Mucosa of rectum (tissue), 2 donors: ENCODE measurements around the gene ETS2.

ENCODE experiments used
- H3K27ac ChIP-seq, 2 donors: one replicate each; pipeline ENCODE4 v1.7.0; 2013; ENCODE audit warnings: inconsistent platforms in 2 of 2, low read depth in 2 of 2, low read length in 2 of 2
- H3K27me3 ChIP-seq, 2 donors: one replicate each; pipeline ENCODE4 v1.7.0; 2013; ENCODE audit warnings: low read length in 2 of 2; ENCODE audit not compliant: control insufficient read depth in 2 of 2, insufficient read depth in 2 of 2
- H3K36me3 ChIP-seq, 2 donors: one replicate each; pipeline ENCODE4 v1.7.0; 2013; ENCODE audit warnings: low read length in 2 of 2; ENCODE audit not compliant: control insufficient read depth in 2 of 2, insufficient read depth in 2 of 2
- H3K4me1 ChIP-seq, 2 donors: one replicate each; pipeline ENCODE4 v1.7.0; 2013; ENCODE audit warnings: low read length in 2 of 2, mild to moderate bottlenecking in 1 of 2; ENCODE audit not compliant: control insufficient read depth in 2 of 2, insufficient read depth in 2 of 2
- H3K4me3 ChIP-seq, 2 donors: one replicate each; pipeline ENCODE4 v1.7.0; 2013; ENCODE audit warnings: low read length in 2 of 2
- H3K9ac ChIP-seq, 2 donors: one replicate each; pipeline ENCODE4 v1.7.0; 2013; ENCODE audit warnings: low read length in 2 of 2, low read depth in 1 of 2, mild to moderate bottlenecking in 1 of 2
- H3K9me3 ChIP-seq, 2 donors: one replicate each; pipeline ENCODE4 v1.7.0; 2013; ENCODE audit warnings: low read length in 2 of 2; ENCODE audit not compliant: control insufficient read depth in 2 of 2
- donor health status: healthy.
- donor health status: Normal muscosa, but diverticular disease.

ETS2 gene

GRCh38 chr21:38805328-38806152, at the start of gene ETS2:
TSS of gene ETS2 (plus strand) at chr21:38805929. CDS start at chr21:38810035, 4,106 bp downstream.
- peak within 1 kb of the TSS; percentile 81 to 93 for H3K4me3 ChIP-seq
- H3K9ac ChIP-seq, result peak within 1 kb of the TSS; percentile 92 to 98
- H3K27ac ChIP-seq, result peak within 1 kb of the TSS; percentile 97 to 98
- H3K27me3 ChIP-seq, result no peaks in the 10 kb centered on the region
- no peaks in the 10 kb centered on the region for H3K9me3 ChIP-seq
- peaks cover 30 to 47% of the 10 kb centered on the region in 2 donors for H3K4me1 ChIP-seq
- H3K36me3 ChIP-seq, result peaks cover 9 to 13% of the 10 kb centered on the region in 2 donors

- no peaks in the 10 kb centered on the region for H3K27me3 ChIP-seq
- no peak overlapping the region for H3K4me3 ChIP-seq
- H3K36me3 ChIP-seq, result no peaks in the 10 kb centered on the region
- H3K27ac ChIP-seq, result no peak overlapping the region
- no peaks in the 10 kb centered on the region for H3K9me3 ChIP-seq
- no peak overlapping the region for H3K9ac ChIP-seq
- H3K4me1 ChIP-seq, result no peaks in the 10 kb centered on the region
Measured at GRCh38 chr21:38756746-38757145, 49.0 kb upstream of the ETS2 start.

- no peaks in the 10 kb centered on the region for H3K4me1 ChIP-seq
- no peaks in the 10 kb centered on the region for H3K27me3 ChIP-seq
- no peak overlapping the region for H3K4me3 ChIP-seq
- no peak overlapping the region for H3K9ac ChIP-seq
- no peak overlapping the region for H3K27ac ChIP-seq
- H3K9me3 ChIP-seq, result no peaks in the 10 kb centered on the region
- no peaks in the 10 kb centered on the region for H3K36me3 ChIP-seq
Measured at GRCh38 chr21:38758501-38759214, 47.1 kb upstream of the ETS2 start.

GRCh38 chr21:38759413-38759812, 46.3 kb upstream of the ETS2 start:
- H3K4me1 ChIP-seq, result no peaks in the 10 kb centered on the region
- H3K36me3 ChIP-seq, result no peaks in the 10 kb centered on the region
- no peaks in the 10 kb centered on the region for H3K27me3 ChIP-seq
- H3K4me3 ChIP-seq, result no peak overlapping the region
- no peak overlapping the region for H3K27ac ChIP-seq
- no peak overlapping the region for H3K9ac ChIP-seq
- no peaks in the 10 kb centered on the region for H3K9me3 ChIP-seq

GRCh38 chr21:38760017-38760761, 45.5 kb upstream of the ETS2 start:
- Histone ChIP-seq H3K36me3 (no peaks in the 10 kb centered on the region), H3K9ac (no peak overlapping the region), H3K9me3 (no peaks in the 10 kb centered on the region), H3K27ac (no peak overlapping the region), H3K4me3 (no peak overlapping the region), H3K27me3 (no peaks in the 10 kb centered on the region), H3K4me1 (no peaks in the 10 kb centered on the region)

GRCh38 chr21:38760762-38761155, 45.0 kb upstream of the ETS2 start:
- H3K9ac ChIP-seq, result no peak overlapping the region
- no peaks in the 10 kb centered on the region for H3K4me1 ChIP-seq
- H3K27me3 ChIP-seq, result no peaks in the 10 kb centered on the region
- no peaks in the 10 kb centered on the region for H3K36me3 ChIP-seq
- H3K4me3 ChIP-seq, result no peak overlapping the region
- no peaks in the 10 kb centered on the region for H3K9me3 ChIP-seq
- no peak overlapping the region for H3K27ac ChIP-seq

- H3K4me3 ChIP-seq, result no peak overlapping the region
- peaks cover 0 to 1% of the 10 kb centered on the region in 2 donors for H3K4me1 ChIP-seq
- no peaks in the 10 kb centered on the region for H3K27me3 ChIP-seq
- no peak overlapping the region for H3K9ac ChIP-seq
- H3K27ac ChIP-seq, result no peak overlapping the region
- no peaks in the 10 kb centered on the region for H3K9me3 ChIP-seq
- no peaks in the 10 kb centered on the region for H3K36me3 ChIP-seq
Measured at GRCh38 chr21:38761531-38761930, 44.2 kb upstream of the ETS2 start.

GRCh38 chr21:38765056-38765455, 40.7 kb upstream of the ETS2 start:
- Histone ChIP-seq H3K4me3 (no peak overlapping the region), H3K4me1 (peaks cover 5 to 10% of the 10 kb centered on the region in 2 donors), H3K27ac (no peak overlapping the region), H3K36me3 (no peaks in the 10 kb centered on the region), H3K27me3 (no peaks in the 10 kb centered on the region), H3K9me3 (no peaks in the 10 kb centered on the region), H3K9ac (no peak overlapping the region)

GRCh38 chr21:38766987-38767722, 38.6 kb upstream of the ETS2 start:
- Histone ChIP-seq H3K9ac (peak overlapping the region; percentile 48 to 50), H3K4me1 (peaks cover 5 to 15% of the 10 kb centered on the region in 2 donors), H3K27ac (peak overlapping the region; percentile 76 to 86), H3K27me3 (no peaks in the 10 kb centered on the region), H3K4me3 (peak overlapping the region; percentile 61 to 76), H3K36me3 (no peaks in the 10 kb centered on the region), H3K9me3 (no peaks in the 10 kb centered on the region)
